Measurements from ENCODE around the gene SFTA2.

DNA sequence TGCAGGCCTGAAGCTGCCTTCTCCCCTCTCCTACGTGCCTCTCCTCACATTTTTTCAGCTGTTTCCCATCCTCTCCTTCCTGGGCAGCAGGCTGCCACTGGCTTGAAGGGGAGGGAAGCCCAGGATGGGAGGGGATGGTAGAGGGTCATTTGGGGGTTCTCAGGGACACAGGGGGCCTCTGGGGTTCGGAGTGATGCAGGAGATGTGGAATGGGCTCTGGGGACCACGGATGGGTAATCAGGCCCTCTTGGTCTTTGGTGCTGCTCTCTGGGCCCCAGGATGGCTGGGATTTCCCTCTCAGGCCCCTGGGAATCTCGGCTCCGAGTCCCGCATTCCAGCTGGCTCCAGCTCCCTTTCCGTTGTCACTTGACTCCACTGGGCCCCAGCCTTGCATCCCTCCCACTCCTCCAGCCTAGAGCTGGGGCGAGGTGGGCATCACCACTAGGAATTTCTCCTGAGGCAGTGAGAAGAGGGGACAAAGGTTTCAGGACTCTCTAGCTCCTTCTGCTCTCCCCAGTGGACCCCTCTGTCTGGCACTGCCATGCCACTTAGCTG, 49.7 kb downstream of the SFTA2 start:
- TF ChIP-seq, protein P1, sequence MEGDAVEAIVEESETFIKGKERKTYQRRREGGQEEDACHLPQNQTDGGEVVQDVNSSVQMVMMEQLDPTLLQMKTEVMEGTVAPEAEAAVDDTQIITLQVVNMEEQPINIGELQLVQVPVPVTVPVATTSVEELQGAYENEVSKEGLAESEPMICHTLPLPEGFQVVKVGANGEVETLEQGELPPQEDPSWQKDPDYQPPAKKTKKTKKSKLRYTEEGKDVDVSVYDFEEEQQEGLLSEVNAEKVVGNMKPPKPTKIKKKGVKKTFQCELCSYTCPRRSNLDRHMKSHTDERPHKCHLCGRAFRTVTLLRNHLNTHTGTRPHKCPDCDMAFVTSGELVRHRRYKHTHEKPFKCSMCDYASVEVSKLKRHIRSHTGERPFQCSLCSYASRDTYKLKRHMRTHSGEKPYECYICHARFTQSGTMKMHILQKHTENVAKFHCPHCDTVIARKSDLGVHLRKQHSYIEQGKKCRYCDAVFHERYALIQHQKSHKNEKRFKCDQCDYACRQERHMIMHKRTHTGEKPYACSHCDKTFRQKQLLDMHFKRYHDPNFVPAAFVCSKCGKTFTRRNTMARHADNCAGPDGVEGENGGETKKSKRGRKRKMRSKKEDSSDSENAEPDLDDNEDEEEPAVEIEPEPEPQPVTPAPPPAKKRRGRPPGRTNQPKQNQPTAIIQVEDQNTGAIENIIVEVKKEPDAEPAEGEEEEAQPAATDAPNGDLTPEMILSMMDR (IDR thresholded peaks at IDR 0.05), result no peak
- no peak for TF ChIP-seq POLR2A (IDR thresholded peaks at IDR 0.05)

All from uterus (tissue), 2 donors.